SK-N-SH (cell line): ENCODE measurements around the gene RAB34. TPM values are rescaled to one million over a fixed set of nuclear protein-coding genes. Genes with fewer than 3 reads are reported as not detected.

ENCODE experiments used
- CTCF ChIA-PET: fragments of 300-600, 350-600 bp; formaldehyde crosslinking; extraction: SDS; loops from one replicate; lab custom pipeline; 2021; lab: Yijun Ruan, JAX
- POLR2A ChIA-PET: fragments of 350-600 bp; sonication (Branson Sonifier 250); formaldehyde crosslinking; extraction: SDS; loops from one replicate; lab custom pipeline; 2020; ENCODE audit warnings: antibody characterized with exemption, inconsistent platforms; lab: Yijun Ruan, JAX
- DNase-seq: peaks from one replicate; pipeline ENCODE4 v3.0.0; 2012
- H2AFZ ChIP-seq: fragments of 200-600 bp; sonication (generic); 2 replicates; pipeline ENCODE4 v1.8.1; 2016; ENCODE audit warnings: antibody characterized with exemption, mild to moderate bottlenecking, low read depth
- H3F3A ChIP-seq: fragments of 200-600 bp; sonication (generic); replicated peaks from 2 replicates; pipeline ENCODE3; 2016; ENCODE audit warnings: antibody characterized with exemption, mild to moderate bottlenecking; ENCODE audit not compliant: insufficient read depth
- H3K27ac ChIP-seq, 2 experiments: fragments of 200-500 bp in 1 of 2; fragments of 200-600 bp in 1 of 2; sonication (Bioruptor generic) in 1 of 2; sonication (generic), shearing (Covaris generic) in 1 of 2; 2 replicates each; pipeline versions ENCODE4 v1.5.1 to v1.6.1; 2014 to 2016; ENCODE audit warnings: low read depth in 2 of 2, inconsistent platforms in 1 of 2, low read length in 1 of 2, mild to moderate bottlenecking in 1 of 2, mixed read lengths in 1 of 2
- H3K27me3 ChIP-seq: fragments of 200-600 bp; sonication (generic), shearing (Covaris generic); 2 replicates; pipeline ENCODE4 v1.6.1; 2016; ENCODE audit warnings: mixed run types; ENCODE audit not compliant: insufficient read depth
- H3K36me3 ChIP-seq, 2 experiments: fragments of 200-500 bp in 1 of 2; fragments of 200-600 bp in 1 of 2; sonication (Bioruptor generic) in 1 of 2; sonication (generic) in 1 of 2; replicated peaks in 1 of 2; 2 replicates each; pipeline versions ENCODE3 to v1.5.1; 2014 to 2016; ENCODE audit warnings: low read length in 1 of 2, mild to moderate bottlenecking in 1 of 2; ENCODE audit not compliant: insufficient read depth in 2 of 2, control insufficient read depth in 1 of 2
- H3K4me1 ChIP-seq, 2 experiments: fragments of 200-500 bp in 1 of 2; fragments of 200-600 bp in 1 of 2; sonication (Bioruptor generic) in 1 of 2; sonication (generic), shearing (Covaris generic) in 1 of 2; 2 replicates each; pipeline versions ENCODE4 v1.5.1 to v1.6.1; 2014 to 2016; ENCODE audit warnings: low read depth in 1 of 2, low read length in 1 of 2, mixed run types in 1 of 2; ENCODE audit not compliant: insufficient read depth in 2 of 2, control insufficient read depth in 1 of 2
- H3K4me2 ChIP-seq: fragments of 200-600 bp; sonication (generic), shearing (Covaris generic); 2 replicates; pipeline ENCODE4 v1.6.1; 2017; ENCODE audit warnings: mixed run types
- H3K4me3 ChIP-seq, 2 experiments: fragments of 200-500 bp in 1 of 2; fragments of 200-600 bp in 1 of 2; sonication (Bioruptor generic) in 1 of 2; sonication (generic), shearing (Covaris generic) in 1 of 2; 2 replicates each; pipeline versions ENCODE4 v1.5.1 to v1.8.1; 2014 to 2016; ENCODE audit warnings: low read depth in 2 of 2, inconsistent platforms in 1 of 2, low read length in 1 of 2, mild to moderate bottlenecking in 1 of 2, mixed read lengths in 1 of 2, moderate library complexity in 1 of 2
- H3K79me2 ChIP-seq: fragments of 200-600 bp; sonication (generic); 2 replicates; pipeline ENCODE4 v1.8.1; 2017; ENCODE audit warnings: mild to moderate bottlenecking; ENCODE audit not compliant: insufficient read depth
- H3K9ac ChIP-seq: fragments of 200-600 bp; sonication (generic); 2 replicates; pipeline ENCODE4 v1.6.1; 2017; ENCODE audit warnings: mixed run types
- H3K9me2 ChIP-seq: fragments of 200-600 bp; sonication (generic); 2 replicates; pipeline ENCODE4 v1.6.1; 2017; ENCODE audit warnings: mixed run types
- H3K9me3 ChIP-seq: fragments of 200-600 bp; sonication (generic); 2 replicates; pipeline ENCODE4 v1.6.1; 2017; ENCODE audit warnings: mixed run types, mild to moderate bottlenecking, moderate library complexity
- H4K20me1 ChIP-seq: fragments of 200-600 bp; sonication (generic); 2 replicates; pipeline ENCODE4 v1.6.1; 2017; ENCODE audit warnings: mild to moderate bottlenecking, mixed run types; ENCODE audit not compliant: insufficient read depth
- CHD2 ChIP-seq: fragments of 150-350 bp; IDR thresholded peaks from 2 replicates; pipeline ENCODE4 v1.6.1; 2018; ENCODE audit warnings: low read length; ENCODE audit not compliant: partially characterized antibody
- EP300 ChIP-seq, 2 experiments: IDR thresholded peaks; 2 replicates each; pipeline versions ENCODE4 v1.4.0 to v1.6.1; 2012; ENCODE audit warnings: borderline replicate concordance in 1 of 2, low read depth in 1 of 2, low read length in 1 of 2
- FOSL2 ChIP-seq: IDR thresholded peaks from 2 replicates; pipeline ENCODE4 v1.4.0; 2012; ENCODE audit warnings: low read depth, mild to moderate bottlenecking, moderate library complexity, borderline replicate concordance
- FOXM1 ChIP-seq: IDR thresholded peaks from 2 replicates; pipeline ENCODE4 v1.4.0; 2012; ENCODE audit warnings: low read depth, mild to moderate bottlenecking
- GATA2 ChIP-seq: sonication (generic); formaldehyde crosslinking; IDR thresholded peaks from 2 replicates; pipeline ENCODE4 v1.5.0; 2020; ENCODE audit warnings: mild to moderate bottlenecking, missing genetic modification reagents
- JUND ChIP-seq: IDR thresholded peaks from 2 replicates; pipeline ENCODE4 v1.4.0; 2012
- MEF2A ChIP-seq: IDR thresholded peaks from 2 replicates; pipeline ENCODE4 v1.4.0; 2012; ENCODE audit warnings: low read depth, borderline replicate concordance
- NFIC ChIP-seq: IDR thresholded peaks from 2 replicates; pipeline ENCODE4 v1.4.0; 2012; ENCODE audit warnings: borderline replicate concordance
- POLR2AphosphoS5 ChIP-seq: IDR thresholded peaks from 2 replicates; pipeline ENCODE4 v1.6.1; 2012; ENCODE audit warnings: low read depth, low read length
- RAD21 ChIP-seq: IDR thresholded peaks from 2 replicates; pipeline ENCODE4 v1.6.1; 2012; ENCODE audit warnings: mild to moderate bottlenecking, low read length
- RXRA ChIP-seq: IDR thresholded peaks from 2 replicates; pipeline ENCODE4 v1.4.0; 2012; ENCODE audit warnings: low read depth, mild to moderate bottlenecking, borderline replicate concordance
- TAF1 ChIP-seq: IDR thresholded peaks from 2 replicates; pipeline ENCODE4 v1.6.1; 2012; ENCODE audit warnings: low read depth, mild to moderate bottlenecking, low read length, moderate library complexity, borderline replicate concordance
- YY1 ChIP-seq: IDR thresholded peaks from 2 replicates; pipeline ENCODE4 v1.4.0; 2012; ENCODE audit warnings: low read depth, mild to moderate bottlenecking
- ZBTB33 ChIP-seq: IDR thresholded peaks from 2 replicates; pipeline ENCODE4 v1.4.0; 2012; ENCODE audit warnings: low read depth, borderline replicate concordance
- WGBS: methylation state at CpG from one replicate; pipeline ENCODE4 v1.1.6; 2017; ENCODE audit warnings: low lambda C conversion rate; 5-methylcytosine and 5-hydroxymethylcytosine counted together
- polyA plus RNA-seq, 3 experiments: library from polyadenylated mRNA; depleted of rRNA; stranded (reverse); fragments of >200 nt; gene quantifications; 2 replicates each; pipeline ENCODE4 v1.2.3, GENCODE V29; 2012

The RAB34 gene
- polyA plus RNA-seq, 1 of the 3 experiments (the other 2 are of a cell fraction) = 0.18 TPM

- Histone ChIP-seq H3K9ac (no peak overlapping the region), H3K4me3 (no peak overlapping the region), H3K79me2 (peaks cover 7% of the 10 kb centered on the region; the same call in 1 of the 2 replicates), H2AFZ (no peak overlapping the region), H3K27ac (0 out of 4 replicates have a peak overlapping the region, but pooled peaks of 1 of the 2 experiments have one; percentile 16), H3K9me2 (no peaks in the 10 kb centered on the region), H3K4me1 (peaks cover 0 to 19% of the 10 kb centered on the region in 2 experiments; a peak in 1 of 4 replicates), H3K4me2 (no peak overlapping the region), H4K20me1 (peaks cover 5% of the 10 kb centered on the region; the same call in 1 of the 2 replicates), H3K9me3 (no peaks in the 10 kb centered on the region), H3F3A (peaks cover 32% of the 10 kb centered on the region), H3K27me3 (no peaks in the 10 kb centered on the region), H3K36me3 (peaks cover 12 to 47% of the 10 kb centered on the region in 2 experiments)
- DNase-seq = no peak
- WGBS = 61% methylated on average over 9 of the region's 9 CpGs
- ChIA-PET POLR2A (no interaction called here), CTCF (interaction anchor here (0.9 to 6.5 kb wide), 8 partner anchors 12 to 356 kb away, joined by 3 to 125 read pairs (median 35); partner anchors contain the start of genes DHRS13, FLOT2, NEK8 and TLCD1)
- TF ChIP-seq NFIC (peak; percentile 44), JUND (no peak), MEF2A (no peak)
Observed at GRCh38 chr17:28760601-28761562, 43.2 kb upstream of the RAB34 start.

DNA sequence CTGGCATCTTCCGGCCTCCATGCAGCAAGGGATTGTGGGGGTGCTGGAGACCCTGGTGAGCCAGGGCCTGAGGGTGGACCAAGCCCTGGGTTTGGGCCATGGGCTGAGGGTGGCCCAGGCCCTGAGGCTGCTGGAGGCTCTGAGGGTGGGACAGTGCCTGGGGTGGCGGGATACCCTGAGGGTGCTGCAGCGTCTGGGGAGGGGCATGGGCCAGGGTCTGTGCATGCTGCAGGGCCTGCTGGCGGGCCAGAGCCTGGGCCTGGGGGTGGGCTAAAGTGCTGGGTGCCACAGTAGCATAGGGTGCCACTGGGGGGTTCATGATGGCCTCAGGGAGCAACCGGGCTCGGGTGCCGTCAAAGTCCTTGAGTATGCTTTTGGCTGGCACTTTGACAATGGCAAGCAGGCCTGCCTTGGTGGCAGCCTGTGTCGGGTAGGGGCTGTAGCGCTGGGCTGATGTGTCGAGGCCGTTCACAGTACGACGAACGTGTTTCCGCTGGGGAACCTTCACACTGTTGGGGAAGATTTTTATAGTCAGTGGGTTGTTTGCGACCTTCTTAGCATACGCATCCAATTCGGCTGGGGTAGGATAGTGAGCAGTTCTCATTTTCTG lies 41.7 kb upstream of the RAB34 start:
- Histone ChIP-seq H3K4me2 (no peak overlapping the region), H3K9me3 (no peaks in the 10 kb centered on the region), H3K4me1 (peaks cover 0 to 19% of the 10 kb centered on the region in 2 experiments; a peak in 1 of 4 replicates), H3K9ac (no peak overlapping the region), H3K9me2 (no peaks in the 10 kb centered on the region), H2AFZ (no peak overlapping the region), H3K79me2 (peaks cover 7% of the 10 kb centered on the region; the same call in 1 of the 2 replicates), H3F3A (peaks cover 39% of the 10 kb centered on the region), H3K4me3 (no peak overlapping the region), H3K36me3 (peaks cover 14 to 37% of the 10 kb centered on the region in 2 experiments), H3K27ac (no peak overlapping the region), H3K27me3 (no peaks in the 10 kb centered on the region), H4K20me1 (peaks cover 5% of the 10 kb centered on the region; the same call in 1 of the 2 replicates)
- no peak for TF ChIP-seq EP300 (IDR thresholded peaks at IDR 0.05; ENCODE audit: borderline replicate concordance in 1 of 2, low read depth in 1 of 2, low read length in 1 of 2)
- no peak for TF ChIP-seq GATA2
- no peak for TF ChIP-seq YY1
- TF ChIP-seq RAD21 = no peak
- no peak for TF ChIP-seq TAF1
- TF ChIP-seq ZBTB33 = no peak
- no peak for TF ChIP-seq FOXM1
- TF ChIP-seq CHD2 = no peak
- no peak for TF ChIP-seq FOSL2
- no peak for TF ChIP-seq RXRA
- TF ChIP-seq POLR2AphosphoS5 = no peak
- CTCF ChIA-PET = interaction anchor here (1.2 to 6.5 kb wide), 3 partner anchors 11 to 120 kb away, joined by 3 to 125 read pairs (median 84); partner anchors contain the start of genes NEK8, TLCD1 and TRAF4
- WGBS = 92% methylated on average over 14 of the region's 18 CpGs
- DNase-seq = no peak
- POLR2A ChIA-PET = no interaction called here
